Thoracic aorta (tissue), 2 donors: ENCODE results near the gene IL18BP. TPM values are rescaled to one million over a fixed set of nuclear protein-coding genes. Genes with fewer than 3 reads are reported as not detected.

Source experiments
- ATAC-seq: fragments of 150-250 bp; one replicate; pipeline ENCODE4 v1.8.0; 2017; ENCODE audit warnings: low read depth; ENCODE audit not compliant: insufficient number of reproducible peaks, low FRiP score
- DNase-seq: peaks from one replicate; pipeline ENCODE4 v3.0.0-alpha.2; 2020; ENCODE audit warnings: low spot score
- H3K27ac ChIP-seq, 2 donors: fragments of 200-600 bp; sonication (generic); 1 replicate in 1 of 2; 2 replicates in 1 of 2; pipeline ENCODE4 v1.5.1; 2016; ENCODE audit warnings: mild to moderate bottlenecking in 2 of 2, moderate library complexity in 2 of 2
- H3K27me3 ChIP-seq: fragments of 200-600 bp; sonication (generic); replicated peaks from 2 replicates; pipeline ENCODE4 v1.6.0; 2016; ENCODE audit warnings: mild to moderate bottlenecking; ENCODE audit not compliant: insufficient read depth
- H3K36me3 ChIP-seq: fragments of 200-600 bp; sonication (generic); one replicate; pipeline ENCODE4 v1.5.1; 2016
- H3K4me1 ChIP-seq, 2 donors: fragments of 200-600 bp; sonication (generic); 1 replicate in 1 of 2; 2 replicates in 1 of 2; pipeline versions ENCODE4 v1.5.1 to v1.6.0; 2016; ENCODE audit warnings: low read depth in 2 of 2, mild to moderate bottlenecking in 1 of 2; ENCODE audit not compliant: control insufficient read depth in 1 of 2
- H3K4me3 ChIP-seq: fragments of 200-600 bp; sonication (generic); 2 replicates; pipeline ENCODE4 v1.5.1; 2016; ENCODE audit warnings: mild to moderate bottlenecking
- H3K9me3 ChIP-seq: fragments of 200-600 bp; sonication (generic); 2 replicates; pipeline ENCODE4 v1.5.1; 2016
- total RNA-seq, 2 donors: library from RNA; depleted of rRNA; stranded (reverse); fragments of >200 nt; gene quantifications; one replicate each; pipeline versions ENCODE4 v1.1.0 to v1.2.3, GENCODE V29; 2016
- TF ChIP-seq, protein P1 (sequence below): fragments of 200-600 bp; sonication (generic); IDR thresholded peaks from one replicate; pipeline ENCODE4 v1.5.1; 2019; ENCODE audit warnings: antibody characterized with exemption

Gene IL18BP
- total RNA-seq, 2 donors from 2014 or later, result 20.2 to 32.2 TPM

DNA sequence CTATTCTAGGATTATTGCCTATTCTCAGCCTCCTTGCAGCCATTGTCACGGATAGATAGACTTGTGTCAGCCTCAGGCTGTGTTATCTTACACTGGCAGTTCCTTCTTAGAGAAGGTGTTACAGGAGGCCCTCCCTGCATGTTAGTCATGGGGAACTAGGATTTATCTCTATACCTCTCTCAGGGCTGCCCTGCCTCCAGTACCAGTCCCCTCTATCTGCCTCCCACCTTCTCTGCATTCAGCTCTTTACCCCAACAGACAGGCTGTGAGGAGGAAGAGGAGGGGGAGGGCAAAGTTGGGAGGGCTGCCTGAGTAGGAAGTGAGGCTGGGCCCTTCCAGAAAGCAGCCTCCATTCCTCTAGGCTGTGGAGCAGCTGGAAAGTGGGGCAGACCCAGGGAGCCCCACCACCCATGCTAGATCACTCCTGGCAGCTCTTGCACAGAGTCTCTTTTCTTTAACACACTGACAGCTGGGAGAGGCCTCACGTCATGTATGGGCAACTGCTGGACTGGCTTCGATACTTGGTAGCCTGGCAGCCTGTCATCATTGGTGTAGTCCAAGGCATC is 2.9 kb upstream of the IL18BP start:
- Histone ChIP-seq H3K27ac (no peak overlapping the region), H3K9me3 (no peaks in the 10 kb centered on the region)
- ATAC-seq, result no peak

DNA sequence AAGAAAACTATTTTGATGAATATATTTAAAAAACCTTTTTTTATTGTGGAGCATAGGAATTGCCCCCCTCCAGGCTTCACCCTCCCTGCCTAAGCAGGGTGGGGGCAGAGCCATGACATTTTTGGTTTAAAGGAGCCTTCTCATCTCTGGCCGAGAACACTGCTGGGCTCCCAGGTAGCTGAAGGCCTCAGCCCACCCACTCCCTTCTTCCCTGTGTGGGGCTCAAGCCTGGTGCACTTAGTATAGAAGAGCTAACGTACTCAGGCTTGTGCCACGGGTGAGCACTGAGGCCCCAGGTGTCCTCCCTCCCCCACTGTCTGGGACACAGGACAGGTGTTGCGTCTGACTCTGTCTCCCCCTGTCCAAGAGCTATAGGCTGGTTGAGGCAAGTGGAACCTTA is 2.2 kb upstream of the IL18BP start:
- no peak overlapping the region for H3K4me3 ChIP-seq
- no peak overlapping the region for H3K27ac ChIP-seq
- DNase-seq (no peak), ATAC-seq (no peak)
- no peaks in the 10 kb centered on the region for H3K27me3 ChIP-seq
- no peaks in the 10 kb centered on the region for H3K9me3 ChIP-seq
- peaks cover 10 to 18% of the 10 kb centered on the region in 2 donors for H3K4me1 ChIP-seq
- H3K36me3 ChIP-seq, result peaks cover 8% of the 10 kb centered on the region
- TF ChIP-seq, protein P1, sequence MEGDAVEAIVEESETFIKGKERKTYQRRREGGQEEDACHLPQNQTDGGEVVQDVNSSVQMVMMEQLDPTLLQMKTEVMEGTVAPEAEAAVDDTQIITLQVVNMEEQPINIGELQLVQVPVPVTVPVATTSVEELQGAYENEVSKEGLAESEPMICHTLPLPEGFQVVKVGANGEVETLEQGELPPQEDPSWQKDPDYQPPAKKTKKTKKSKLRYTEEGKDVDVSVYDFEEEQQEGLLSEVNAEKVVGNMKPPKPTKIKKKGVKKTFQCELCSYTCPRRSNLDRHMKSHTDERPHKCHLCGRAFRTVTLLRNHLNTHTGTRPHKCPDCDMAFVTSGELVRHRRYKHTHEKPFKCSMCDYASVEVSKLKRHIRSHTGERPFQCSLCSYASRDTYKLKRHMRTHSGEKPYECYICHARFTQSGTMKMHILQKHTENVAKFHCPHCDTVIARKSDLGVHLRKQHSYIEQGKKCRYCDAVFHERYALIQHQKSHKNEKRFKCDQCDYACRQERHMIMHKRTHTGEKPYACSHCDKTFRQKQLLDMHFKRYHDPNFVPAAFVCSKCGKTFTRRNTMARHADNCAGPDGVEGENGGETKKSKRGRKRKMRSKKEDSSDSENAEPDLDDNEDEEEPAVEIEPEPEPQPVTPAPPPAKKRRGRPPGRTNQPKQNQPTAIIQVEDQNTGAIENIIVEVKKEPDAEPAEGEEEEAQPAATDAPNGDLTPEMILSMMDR, result no peak

More for the DNA sequence above, 2.9 kb upstream of the IL18BP start:
- no peak for DNase-seq
- H3K36me3 ChIP-seq, result peaks cover 11% of the 10 kb centered on the region
- TF ChIP-seq, protein P1, result no peak
- H3K27me3 ChIP-seq, result no peaks in the 10 kb centered on the region
- peaks cover 13 to 18% of the 10 kb centered on the region in 2 donors for H3K4me1 ChIP-seq
- H3K4me3 ChIP-seq, result no peak overlapping the region

DNA sequence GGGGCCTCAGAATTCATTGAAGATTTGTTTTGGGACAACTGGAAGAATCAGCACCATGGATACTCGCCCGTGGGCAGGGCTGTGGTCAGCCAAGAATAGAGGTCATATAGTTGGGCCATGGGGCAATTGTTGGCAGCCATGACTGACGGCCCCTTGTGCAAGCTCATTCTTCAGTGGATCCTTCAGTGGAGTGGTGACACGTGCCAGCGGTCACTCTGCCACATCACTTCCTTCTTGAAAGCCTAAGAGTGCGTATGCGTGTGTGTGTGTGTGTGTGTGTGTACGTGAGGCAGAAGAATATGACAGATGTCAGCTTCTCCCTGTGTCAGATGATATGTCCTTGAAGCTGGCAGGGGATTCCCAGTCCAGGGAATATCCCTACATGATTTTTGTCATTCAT is 1.8 kb upstream of the IL18BP start:
- Histone ChIP-seq H3K4me3 (no peak overlapping the region), H3K36me3 (peaks cover 7% of the 10 kb centered on the region), H3K27me3 (no peaks in the 10 kb centered on the region), H3K27ac (no peak overlapping the region), H3K9me3 (no peaks in the 10 kb centered on the region), H3K4me1 (peaks cover 10 to 18% of the 10 kb centered on the region in 2 donors)
- TF ChIP-seq, protein P1, result no peak
- no peak for ATAC-seq
- no peak for DNase-seq

DNA sequence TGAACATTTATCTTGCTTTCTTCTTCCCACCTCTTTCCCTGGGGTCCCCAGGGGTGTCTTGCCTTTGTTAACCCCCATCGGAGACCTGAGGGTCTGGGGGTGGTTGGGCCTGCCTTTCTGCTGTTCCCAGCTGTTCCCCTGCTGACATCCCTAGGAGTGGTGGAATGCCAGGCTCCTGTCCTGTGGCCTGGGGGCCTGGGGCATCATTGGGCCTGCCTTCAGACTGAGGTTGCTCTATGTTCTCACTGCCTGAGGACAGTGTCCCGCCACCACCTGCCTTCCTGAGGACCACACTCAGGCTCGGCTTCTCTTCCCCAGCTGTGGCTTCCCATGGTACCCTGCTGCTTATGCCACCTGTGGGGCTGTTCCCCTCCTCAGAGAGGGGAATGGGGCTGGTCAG is 1.1 kb upstream of the IL18BP start:
- no peaks in the 10 kb centered on the region for H3K27me3 ChIP-seq
- no peak overlapping the region for H3K4me3 ChIP-seq
- TF ChIP-seq, protein P1, result no peak
- no peak for ATAC-seq
- H3K4me1 ChIP-seq, result peaks cover 10 to 18% of the 10 kb centered on the region in 2 donors
- H3K27ac ChIP-seq, result no peak overlapping the region
- H3K36me3 ChIP-seq, result peaks cover 7% of the 10 kb centered on the region
- no peaks in the 10 kb centered on the region for H3K9me3 ChIP-seq
- DNase-seq, result no peak

DNA sequence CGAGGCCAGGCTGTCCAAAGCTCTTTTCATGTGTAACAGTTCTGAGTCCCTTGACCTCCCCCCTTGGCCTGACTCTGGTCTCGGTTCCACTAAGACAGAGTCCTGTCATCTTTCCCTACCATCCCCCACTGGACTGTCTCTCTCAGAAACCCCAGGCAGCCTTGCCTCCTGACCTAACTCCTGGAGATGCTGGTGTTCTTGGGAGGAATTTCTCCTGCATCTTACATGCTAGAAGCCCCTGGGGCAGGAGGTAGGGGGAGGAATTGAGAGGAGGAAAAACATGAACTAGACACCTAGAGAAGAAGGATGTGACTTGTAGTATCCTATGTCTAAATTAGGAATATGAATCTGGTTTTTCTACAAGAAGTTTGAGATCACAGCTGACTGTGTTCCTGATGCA is 648 bp upstream of the IL18BP start:
- TF ChIP-seq, protein P1, result no peak
- no peaks in the 10 kb centered on the region for H3K9me3 ChIP-seq
- DNase-seq, result no peak
- H3K36me3 ChIP-seq, result peaks cover 10% of the 10 kb centered on the region
- ATAC-seq, result no peak
- no peaks in the 10 kb centered on the region for H3K27me3 ChIP-seq
- H3K4me3 ChIP-seq, result no peak overlapping the region
- no peak overlapping the region for H3K27ac ChIP-seq
- peaks cover 10 to 18% of the 10 kb centered on the region in 2 donors for H3K4me1 ChIP-seq
